Epithelial cell of proximal tubule (primary cell): ENCODE data around the gene PRDM4. TPM values are rescaled to one million over a fixed set of nuclear protein-coding genes. Genes with fewer than 3 reads are reported as not detected.
A peak's percentile ranks its signal among the peaks of the same experiment; 100 is the strongest.

ENCODE experiments used
- DNase-seq: peaks from one replicate; pipeline ENCODE4 v3.0.0-alpha.2; 2011; ENCODE audit warnings: low read depth
- H3K4me3 ChIP-seq: 2 replicates; pipeline ENCODE4 v1.5.1; 2011; ENCODE audit warnings: low read depth, mild to moderate bottlenecking, low read length
- total RNA-seq: library from RNA; depleted of rRNA; stranded (reverse); fragments of >200 nt; gene quantifications from 2 replicates; pipeline ENCODE4 v1.2.3, GENCODE V29; 2015
- TF ChIP-seq, protein P1 (sequence below): conservative IDR thresholded peaks from 2 replicates; pipeline ENCODE4 v1.5.1; 2012; ENCODE audit warnings: low read depth, mild to moderate bottlenecking, low read length

The PRDM4 gene
- total RNA-seq, 1 donor from 2014 or later, result 22.8 TPM

DNA sequence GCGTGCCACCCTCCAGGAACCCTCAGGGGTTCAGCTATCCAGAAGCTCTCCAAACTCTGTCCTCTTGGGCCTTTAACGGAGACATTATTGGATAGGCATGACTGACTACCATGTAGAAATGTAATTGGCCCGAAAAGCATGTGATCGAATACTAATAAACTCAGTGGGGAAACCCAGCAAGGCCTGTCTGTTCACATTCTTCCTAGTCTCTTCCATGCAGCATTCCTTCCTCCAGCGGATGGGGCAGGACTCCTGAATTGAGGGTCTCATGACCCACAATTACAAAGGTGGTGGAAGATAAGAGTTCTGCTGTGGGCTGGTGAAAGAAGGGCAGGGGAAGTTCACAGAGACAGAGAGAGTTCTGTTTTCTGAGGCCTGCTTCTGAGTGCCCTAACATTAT, 6.5 kb upstream of the PRDM4 start:
- TF ChIP-seq, protein P1, sequence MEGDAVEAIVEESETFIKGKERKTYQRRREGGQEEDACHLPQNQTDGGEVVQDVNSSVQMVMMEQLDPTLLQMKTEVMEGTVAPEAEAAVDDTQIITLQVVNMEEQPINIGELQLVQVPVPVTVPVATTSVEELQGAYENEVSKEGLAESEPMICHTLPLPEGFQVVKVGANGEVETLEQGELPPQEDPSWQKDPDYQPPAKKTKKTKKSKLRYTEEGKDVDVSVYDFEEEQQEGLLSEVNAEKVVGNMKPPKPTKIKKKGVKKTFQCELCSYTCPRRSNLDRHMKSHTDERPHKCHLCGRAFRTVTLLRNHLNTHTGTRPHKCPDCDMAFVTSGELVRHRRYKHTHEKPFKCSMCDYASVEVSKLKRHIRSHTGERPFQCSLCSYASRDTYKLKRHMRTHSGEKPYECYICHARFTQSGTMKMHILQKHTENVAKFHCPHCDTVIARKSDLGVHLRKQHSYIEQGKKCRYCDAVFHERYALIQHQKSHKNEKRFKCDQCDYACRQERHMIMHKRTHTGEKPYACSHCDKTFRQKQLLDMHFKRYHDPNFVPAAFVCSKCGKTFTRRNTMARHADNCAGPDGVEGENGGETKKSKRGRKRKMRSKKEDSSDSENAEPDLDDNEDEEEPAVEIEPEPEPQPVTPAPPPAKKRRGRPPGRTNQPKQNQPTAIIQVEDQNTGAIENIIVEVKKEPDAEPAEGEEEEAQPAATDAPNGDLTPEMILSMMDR, result no peak
- H3K4me3 ChIP-seq, result no peak overlapping the region
- DNase-seq, result no peak

DNA sequence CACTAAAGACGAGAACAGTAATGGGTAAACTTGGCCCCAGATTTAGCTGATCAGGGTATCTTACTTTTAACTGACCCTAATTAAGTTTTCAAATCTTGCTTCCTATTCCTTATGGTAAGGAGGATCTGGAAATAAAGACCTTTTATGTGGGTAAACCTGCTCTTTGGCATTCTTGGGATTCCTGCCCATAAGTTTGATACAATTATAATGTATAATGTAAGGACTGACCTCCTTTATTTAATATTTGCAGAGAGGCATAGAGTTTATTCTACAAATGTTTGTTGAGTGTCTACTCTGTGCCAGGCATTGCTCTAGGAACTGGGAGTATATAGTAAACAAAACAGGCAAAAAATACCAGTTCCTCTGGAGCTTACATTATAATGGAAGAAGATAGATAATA, 4.4 kb upstream of the PRDM4 start:
- TF ChIP-seq, protein P1, result no peak
- no peak for DNase-seq
- no peak overlapping the region for H3K4me3 ChIP-seq

DNA sequence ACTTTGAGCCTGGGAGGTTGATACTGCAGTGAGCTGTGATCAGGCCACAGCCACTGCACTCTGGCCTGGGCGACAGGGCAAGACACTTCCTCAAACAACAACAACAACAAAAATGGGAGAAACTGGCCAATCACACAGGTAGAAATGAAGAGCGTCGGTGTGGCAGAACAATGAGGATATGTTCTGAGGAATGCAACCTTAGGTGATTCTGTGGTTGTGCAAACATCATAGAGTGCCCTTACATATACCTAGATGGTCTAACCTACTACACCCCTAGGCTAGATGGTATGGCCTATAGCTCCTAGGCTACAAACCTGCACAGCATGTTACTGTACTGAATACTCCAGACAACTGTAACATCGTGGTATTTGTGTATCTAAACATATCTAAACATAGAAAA, 3.7 kb upstream of the PRDM4 start:
- TF ChIP-seq, protein P1, result no peak
- no peak overlapping the region for H3K4me3 ChIP-seq
- DNase-seq, result no peak

DNA sequence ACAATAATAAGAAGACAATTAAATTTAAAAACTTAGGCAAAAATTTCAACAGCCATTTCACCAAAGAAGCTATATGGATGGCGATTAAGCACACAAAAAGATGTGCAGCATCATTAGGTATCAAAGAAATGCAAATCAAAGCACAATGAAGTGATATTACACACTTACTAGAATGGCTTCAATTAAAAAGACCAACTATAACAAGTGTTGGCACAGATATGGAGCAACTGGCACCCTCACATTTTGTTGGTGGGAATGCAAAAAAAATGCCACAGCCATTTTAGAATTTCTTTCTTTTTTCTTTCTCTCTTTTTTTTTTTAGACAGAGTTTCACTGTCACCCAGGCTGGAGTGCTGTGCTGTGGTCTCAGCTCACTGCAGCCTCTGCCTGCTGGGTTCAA, 1.9 kb upstream of the PRDM4 start:
- no peak for DNase-seq
- TF ChIP-seq, protein P1, result no peak
- H3K4me3 ChIP-seq, result no peak overlapping the region

DNA sequence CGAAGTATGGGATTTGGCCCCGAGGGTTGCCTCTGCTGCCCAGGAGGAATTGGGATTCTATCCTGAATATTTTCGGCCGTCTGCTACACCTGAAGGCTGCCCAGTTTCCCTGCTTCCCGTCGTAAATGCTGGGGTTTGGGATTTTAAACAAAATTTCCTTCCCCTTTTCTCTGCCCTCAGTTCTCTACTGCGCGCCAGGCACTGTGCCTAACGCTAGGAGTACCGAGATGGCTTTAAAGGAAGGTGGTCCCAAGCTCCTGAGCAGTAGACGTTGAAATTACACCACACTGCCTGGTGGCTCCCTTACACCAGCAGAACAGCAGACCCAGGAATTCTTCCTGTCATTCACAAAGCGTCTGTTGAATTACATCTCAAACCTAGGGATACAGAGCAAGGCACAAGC, 566 bp upstream of the PRDM4 start:
- TF ChIP-seq, protein P1, result no peak
- DNase-seq, result no peak
- peak overlapping the region; percentile 65 for H3K4me3 ChIP-seq

DNA sequence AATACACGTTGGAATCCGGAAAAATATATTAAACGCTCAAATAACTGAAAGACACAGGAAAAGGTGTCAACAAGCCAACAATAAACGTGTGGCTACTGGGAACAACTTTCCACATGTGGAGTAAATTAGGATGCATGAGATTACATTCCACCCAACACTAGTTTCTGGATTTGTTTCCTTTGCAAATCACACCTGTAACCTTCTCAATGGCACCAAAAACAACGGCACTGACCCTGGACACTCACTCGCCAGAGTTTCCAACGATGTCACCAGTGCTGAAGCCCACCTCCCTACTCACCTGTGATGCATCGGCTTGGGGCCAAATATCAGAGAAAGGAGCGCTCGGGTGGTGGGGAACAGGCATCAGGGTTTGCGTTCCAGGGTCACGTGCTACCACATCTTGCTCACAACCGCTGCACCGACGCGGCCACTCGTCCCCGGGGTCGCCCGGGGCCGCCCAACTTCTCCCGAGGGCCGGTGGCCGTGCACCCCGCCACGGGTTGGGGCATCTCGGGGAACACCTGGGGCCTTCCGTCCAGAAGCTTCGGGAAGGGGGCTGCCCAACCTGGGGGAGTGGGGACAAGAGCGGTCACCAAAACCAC, 629 bp downstream of the PRDM4 start:
- H3K4me3 ChIP-seq, result peak overlapping the region; percentile 65
- DNase-seq, result no peak
- TF ChIP-seq, protein P1, result no peak

DNA sequence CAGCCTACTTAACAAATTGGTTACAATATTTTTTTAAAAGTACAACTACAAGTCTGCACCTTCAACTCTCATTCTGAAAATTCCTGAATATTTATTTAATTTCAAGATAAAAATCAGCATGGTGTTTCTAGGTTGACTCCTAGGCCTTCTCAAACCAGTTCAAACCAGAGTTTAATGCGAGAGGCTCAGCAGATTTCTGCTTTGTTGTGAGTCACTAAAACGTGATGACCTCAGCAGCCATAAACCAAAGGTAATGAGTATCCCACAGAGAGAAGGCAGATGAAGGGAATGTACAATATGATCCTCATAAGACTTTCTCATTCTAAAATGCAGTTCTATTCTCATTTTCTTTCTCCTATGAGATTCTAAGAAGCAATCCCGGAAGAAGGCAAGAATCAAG, 1.5 kb downstream of the PRDM4 start:
- DNase-seq, result peak; percentile 79
- peak overlapping the region; percentile 65 for H3K4me3 ChIP-seq
- TF ChIP-seq, protein P1, result no peak
